CD4-positive, alpha-beta T cell treated with Interleukin-4 for 1 hour (primary cell): Measurements from ENCODE around the gene ZNRF3.

ENCODE experiments used
- DNase-seq, 2 donors: peaks; one replicate each; pipeline ENCODE4 v3.0.0-alpha.2; 2020 to 2022

ZNRF3 gene

DNA sequence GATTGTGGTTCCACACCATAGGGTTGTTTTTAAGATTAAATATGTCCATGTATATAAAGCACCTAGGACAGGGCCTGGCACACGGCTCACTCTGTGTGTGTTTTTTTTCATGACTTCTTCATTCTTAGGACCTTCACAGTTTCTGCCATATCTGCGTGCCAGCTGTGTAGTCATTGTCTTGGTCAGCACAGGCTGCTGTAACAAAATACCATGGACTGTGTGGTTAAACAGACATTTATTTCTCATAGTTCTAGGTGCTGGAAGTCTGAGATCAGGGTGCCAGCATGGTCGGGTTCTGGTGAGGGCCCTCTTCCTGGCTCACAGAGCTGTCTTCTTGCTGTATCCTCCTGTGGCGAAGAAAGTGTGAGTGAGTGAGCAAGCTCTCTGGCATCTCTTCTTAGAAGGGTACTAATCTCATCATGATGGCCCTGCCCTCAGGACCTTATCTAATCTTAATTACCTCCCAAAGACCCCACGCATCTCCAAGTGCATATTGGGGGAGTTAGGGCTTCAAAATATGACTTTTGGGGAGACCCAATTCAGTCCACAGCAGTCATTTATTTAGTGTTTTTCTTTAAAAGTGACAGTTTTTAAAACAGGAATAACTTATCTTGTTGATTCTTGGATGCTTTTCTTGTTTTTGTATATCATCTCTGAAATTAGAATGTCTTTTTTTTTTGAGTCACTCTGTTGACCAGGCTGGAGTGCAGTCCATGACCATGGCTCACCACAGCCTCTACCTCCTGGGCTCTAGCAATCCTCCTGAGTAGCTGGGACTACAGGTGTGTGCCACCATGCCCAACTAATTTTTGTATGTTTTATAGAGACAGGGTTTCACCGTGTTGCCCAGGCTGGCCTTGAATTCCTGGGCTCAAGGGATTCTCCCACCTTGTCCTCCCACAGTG is 70.9 kb downstream of the ZNRF3 start:
- no peak for DNase-seq

DNA sequence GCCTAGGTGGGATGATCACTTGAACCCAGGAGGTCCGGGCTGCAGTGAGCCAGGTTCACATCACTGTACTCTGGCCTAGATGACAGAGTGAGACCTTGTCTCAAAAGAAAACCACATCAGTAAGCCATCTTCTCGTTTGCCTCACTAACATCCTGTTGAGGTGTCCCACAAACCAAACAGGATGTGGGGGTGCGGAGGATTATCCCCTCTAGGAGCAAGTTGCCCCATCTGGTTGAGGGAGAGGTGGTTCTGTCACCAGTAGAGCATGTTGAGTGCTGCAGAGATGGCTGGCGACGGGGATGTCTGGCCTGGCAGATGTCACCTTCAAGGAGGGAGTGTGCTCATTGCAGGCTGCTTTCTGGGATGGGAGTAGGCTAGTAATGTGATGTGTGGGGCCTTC is 72.4 kb downstream of the ZNRF3 start:
- DNase-seq = peak; percentile 73 to 74

DNA sequence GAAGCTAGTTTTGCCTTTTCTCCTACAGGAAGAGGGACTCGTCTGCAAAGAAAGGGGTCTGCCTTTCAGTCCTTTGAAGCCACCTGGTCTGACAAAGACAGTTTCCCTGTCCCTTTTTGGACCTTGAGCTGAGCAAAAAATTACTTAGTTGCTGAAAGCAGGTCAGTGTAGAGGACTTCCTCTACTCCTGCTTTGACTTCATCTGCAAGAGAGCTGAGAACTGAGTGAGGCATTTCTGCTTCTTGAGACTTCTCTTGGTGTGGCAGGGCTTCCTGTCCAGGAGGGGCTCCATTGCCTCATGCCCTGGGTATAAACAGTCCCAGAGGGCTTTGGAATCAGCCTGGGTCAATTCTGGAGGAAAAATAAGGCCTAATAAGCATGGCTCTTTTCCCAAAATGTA is 73.1 kb downstream of the ZNRF3 start:
- DNase-seq = no peak

DNA sequence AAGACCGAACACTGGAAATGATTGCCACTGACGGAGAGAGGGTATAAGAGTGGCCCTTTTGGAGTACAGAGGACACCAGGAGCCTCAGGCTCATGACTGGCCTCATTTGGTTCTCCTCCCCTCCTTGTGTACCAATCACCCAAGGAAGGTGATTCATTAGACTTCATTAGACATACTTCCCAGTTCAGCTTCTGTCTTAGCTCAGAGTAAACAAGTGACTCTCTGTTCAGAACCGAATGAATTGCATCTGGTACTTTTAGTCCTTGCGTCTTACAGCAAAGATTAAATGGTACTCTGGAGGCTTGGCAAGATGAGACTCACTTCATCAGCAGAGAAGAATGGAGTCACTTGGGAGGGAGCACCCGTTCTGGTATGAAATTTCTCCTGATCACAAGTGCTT is 75.2 kb downstream of the ZNRF3 start:
- no peak for DNase-seq

DNA sequence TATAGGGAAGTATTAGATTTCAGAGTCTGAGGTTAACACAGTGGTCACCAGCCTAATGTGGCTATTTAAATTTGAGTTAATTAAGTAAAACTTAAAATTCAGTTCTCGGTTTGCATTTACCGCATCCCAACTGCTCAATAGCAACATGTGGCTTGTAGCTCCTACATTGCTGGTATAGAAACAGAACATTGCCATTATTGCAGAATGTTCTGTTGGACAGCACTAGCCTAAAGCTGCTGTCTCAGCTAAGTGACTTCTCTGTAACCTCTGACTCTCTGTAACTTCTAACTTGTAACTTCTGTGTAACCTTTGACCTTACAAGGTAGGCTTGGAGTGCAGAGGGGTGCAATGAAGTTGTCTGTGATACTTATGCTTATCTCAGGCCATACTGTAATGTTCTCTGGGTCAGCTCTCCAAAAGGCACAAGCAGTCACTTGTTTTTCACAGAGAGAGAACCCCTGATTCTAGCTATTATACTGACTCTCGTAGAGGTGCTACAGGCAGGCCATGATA is 78.7 kb downstream of the ZNRF3 start:
- no peak for DNase-seq

DNA sequence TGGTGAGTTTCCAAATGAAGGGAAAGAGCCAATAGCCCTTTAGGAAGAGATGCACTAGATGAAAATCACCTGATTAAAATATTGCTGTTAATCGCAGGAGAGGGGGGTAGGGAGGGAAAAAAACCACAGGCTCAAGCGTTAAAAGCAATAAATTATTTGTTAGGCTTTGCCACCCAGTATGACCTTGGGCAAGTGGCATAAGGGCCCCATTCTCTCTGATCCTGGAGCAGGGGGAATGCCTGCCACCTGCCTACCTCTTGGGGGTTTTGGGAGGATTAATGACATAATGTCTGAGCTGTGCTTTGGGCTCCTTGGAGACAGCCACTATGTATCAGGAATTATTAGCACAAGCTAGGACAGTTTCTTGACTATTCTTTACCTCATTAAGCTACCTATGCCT is 80.0 kb downstream of the ZNRF3 start:
- no peak for DNase-seq

DNA sequence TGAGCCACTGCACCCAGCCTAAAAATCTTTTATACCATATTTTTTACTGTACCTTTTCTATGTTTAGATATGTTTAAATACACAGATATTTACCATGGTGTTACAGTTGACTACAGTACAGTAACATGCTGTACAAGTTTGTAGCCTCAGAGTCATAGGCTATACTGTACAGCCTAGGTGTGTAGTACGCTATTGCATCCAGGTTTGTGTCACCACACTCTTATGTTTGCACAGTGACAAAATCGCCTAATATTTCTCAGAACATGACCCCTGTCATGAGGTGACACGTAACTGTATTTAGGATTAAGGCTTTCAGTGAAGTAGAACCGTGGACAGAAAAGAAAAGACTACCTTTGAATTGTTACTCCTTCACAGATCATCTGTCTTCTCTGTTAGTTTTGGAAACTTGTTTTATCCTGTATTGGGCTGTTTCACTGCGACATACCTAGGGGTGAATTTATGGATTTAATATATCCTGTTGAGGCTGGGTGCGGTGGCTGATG is 83.8 kb downstream of the ZNRF3 start:
- no peak for DNase-seq

DNA sequence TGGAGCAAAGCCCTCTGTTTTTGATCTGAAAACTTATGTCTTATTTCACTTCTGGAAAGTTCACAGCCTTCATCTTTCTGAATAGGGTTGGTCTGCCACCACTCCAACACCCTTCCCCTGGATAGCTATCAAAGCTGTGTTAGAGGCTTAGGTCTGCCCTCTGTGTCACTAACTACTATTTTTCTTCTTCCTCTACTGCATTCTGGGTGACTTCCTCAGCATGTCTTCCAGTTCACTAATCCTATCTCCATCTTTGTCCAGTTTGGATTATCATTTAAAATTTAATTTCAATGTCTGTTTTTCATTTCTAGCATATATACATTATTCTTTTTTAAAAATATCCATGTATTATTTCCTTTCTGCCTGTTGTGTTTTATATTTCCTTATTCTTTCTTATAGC is 84.6 kb downstream of the ZNRF3 start:
- no peak for DNase-seq

DNA sequence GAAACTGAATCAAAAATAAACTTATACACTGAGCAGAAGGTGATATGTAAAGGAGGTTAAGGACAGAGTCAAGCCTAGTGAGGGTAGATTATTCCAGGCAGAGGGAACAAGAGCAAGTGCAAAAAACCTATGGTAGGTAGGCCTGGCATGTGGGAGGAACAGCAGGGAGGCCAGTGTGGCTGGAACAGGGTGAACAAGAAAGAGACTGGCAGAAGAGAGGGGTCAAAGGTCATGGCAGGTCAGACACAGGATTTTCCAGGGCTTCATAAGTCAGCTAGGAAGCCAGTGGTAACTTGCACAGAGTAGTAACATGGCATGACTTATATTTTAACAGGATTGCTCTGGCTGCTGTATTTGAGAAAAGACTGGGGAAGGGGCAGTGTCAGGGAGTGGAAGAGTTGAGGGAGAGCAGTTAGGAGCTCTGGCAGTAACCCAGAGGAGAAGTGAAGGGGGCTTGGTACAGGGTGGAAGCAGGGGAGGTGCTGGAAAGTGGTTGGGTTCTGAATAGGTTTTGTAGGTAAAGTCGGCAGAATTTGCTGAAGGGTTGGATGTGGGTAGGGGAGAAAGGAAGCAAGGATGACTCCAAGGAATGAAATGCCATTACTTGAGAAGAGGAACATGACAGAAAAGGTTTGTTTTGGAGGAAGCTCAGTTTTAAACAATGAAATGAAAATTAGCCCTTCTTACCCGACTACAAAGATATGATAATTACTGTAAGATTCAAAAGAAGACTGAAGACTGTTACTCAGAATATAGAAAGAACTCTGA is 86.2 kb downstream of the ZNRF3 start:
- no peak for DNase-seq

DNA sequence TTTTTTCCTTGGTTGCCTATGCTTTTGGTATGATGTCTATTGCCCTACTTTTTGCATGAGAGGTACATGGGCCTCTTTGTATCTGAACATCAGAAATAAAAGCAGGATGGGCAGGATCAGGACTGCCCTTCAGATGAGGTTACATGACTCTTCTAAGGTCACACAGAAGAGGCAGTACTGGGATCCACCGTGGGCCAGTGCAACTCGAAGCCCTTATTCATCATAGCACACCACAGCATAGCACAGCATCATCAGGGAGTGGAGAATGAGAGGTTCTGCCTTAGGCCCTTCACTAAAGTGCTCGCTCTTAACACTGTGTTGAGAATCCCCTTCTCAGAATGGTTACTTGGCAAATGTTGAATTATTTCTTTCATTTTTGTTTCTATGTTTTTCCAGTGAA is 90.0 kb downstream of the ZNRF3 start:
- no peak for DNase-seq

DNA sequence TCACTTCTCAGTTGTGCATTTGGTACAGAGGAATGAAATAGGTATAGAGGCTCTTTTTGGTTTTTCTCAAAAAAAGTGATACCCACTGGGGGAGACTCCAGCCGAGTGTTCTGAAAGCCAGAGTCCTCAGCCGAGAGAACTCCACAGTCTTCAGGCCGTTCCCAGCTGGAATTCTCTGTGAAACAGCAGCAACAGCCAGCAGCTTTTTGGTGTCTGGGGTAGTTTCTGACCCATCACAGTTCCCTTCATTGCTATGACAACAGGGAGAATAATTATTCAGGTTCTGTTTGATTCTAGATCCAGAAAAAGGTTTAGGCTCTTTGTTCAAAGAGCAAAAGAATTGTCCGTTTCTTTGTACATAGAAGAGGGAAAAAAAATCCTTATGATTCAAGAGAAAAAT is 93.7 kb downstream of the ZNRF3 start:
- no peak for DNase-seq

DNA sequence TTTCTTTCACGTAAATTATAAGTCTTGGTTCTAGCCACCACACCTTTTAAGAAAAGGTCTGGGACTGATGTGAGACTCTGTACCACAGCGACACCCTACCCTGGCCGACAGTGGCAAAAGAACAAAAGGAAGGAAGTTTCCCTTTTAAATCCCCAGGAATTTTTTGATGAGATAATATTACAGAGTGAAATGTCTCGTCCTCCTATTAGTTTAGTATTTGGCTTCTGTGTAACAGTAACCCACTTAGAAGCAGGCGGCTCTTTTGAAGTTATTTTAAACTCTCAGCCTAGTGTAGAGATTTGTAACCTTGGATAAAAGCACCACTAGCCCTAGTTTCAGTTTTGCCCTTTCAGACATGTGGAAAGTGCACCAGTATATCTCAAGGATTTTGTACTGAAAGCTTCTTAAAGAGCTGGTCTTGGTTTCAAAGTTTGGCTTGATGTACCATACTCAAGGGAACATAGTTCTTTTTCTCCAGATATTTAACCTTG is 94.2 kb downstream of the ZNRF3 start:
- no peak for DNase-seq

DNA sequence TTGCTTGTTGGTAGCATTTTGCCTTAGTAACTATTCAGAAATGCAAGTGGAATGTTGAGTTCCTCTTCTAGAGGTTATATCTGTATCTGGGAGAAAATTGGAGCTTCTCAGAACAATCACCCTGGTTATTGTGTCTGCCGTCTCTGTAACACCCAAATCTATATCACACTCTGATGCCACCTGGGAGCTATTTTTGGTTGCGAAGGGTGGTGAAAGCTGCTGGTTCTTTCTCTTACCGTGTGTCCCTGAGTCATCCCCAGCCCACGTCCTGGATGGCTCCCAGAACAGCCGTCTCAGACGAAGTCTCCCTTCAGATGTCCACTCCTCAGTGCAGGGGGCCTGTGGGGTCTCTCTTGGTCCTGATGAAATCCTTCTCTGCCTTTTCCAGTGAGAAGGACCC is 94.8 kb downstream of the ZNRF3 start:
- DNase-seq = no peak

DNA sequence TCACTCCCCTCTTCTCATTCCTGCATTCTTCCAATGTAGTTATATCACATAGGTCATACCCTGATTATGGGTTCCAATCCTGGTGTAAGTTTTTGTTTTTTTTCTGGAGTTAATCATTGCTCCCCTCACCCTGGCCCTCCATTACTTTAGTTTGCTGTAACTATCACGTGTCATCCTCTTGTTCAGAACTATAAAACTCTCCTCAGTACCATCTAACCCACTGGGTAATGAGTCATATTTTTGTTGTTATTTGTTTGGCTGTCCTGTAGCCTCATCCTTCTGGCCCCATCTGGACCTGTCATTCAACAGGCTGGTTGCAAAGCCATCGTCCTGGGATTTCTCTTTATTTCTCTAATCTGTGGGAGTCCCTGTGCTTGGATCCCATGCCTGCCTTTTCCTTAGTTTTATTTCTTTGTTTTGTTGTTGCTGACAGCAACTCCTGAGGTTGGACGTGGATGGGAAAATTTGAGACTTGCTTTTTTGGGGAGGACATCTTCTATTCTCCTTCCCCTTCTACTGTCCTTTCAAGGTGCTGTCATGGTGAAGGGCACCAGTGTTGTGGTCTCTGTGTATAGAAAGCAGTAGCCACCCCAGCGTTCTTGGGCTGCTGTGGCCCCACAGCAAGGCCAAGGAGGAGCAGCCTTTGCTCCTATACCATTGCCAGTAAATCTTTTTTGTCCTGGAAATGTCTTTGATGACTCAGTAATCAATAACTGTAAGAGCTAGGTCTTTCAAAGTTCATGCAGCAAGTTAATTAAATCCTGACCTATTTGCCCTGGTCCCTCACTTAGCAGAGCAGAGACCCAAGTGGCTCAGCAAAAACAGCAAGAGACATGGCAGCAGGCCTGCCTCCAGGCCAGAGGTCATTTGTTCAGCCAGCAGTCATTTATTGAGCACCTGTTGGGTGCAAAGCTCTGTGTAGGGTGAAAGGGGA is 95.8 kb downstream of the ZNRF3 start:
- no peak for DNase-seq

DNA sequence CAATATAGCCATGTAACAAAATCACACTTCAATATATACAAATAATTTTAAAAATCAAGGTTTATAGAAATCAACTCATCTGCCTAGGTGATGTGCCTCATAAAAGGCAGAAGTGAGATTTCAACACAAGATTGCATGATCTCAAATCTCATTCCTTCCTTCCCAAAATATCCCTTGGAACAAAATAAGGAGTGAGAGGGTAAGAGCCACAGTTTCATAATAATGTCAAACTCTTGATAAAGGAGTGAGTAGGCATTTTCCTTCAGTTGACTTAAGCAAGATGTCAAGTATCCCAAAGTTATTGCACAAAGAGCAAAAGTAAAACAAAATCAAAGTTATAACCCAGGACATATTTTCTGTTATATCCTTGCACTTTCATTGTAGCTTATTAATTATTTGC is 97.0 kb downstream of the ZNRF3 start:
- DNase-seq = no peak

DNA sequence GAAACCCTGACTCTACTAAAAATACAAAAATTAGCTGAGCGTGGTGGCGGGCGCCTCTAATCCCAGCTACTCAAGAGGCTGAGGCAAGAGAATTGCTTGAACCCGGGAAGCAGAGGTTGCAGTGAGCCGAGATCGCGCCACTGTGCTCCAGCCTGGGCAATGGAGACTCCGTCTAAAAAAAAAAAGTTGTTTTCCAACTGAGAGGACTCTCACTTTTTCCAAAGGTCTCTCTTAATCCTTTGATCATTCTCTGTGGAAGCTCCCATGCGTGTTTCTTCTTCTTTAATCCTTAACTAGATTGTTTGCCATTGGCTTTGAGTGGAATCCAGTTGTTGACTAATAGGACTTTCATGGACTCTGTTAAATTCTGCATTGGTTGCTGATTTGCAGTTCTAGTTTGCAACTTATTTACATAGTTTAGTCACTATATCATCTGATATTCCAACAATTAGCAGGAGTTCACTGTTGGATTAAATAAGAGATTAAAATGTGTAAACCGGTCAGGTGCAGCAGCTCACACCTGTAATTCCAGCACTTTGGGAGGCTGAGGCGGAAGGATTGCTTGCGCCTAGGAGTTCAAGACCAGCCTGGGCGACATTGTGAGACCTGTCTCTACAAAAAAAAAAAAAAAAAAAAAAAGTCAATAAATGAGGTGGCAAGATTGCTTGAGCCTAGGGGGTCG is 98.6 kb downstream of the ZNRF3 start:
- DNase-seq = no peak

DNA sequence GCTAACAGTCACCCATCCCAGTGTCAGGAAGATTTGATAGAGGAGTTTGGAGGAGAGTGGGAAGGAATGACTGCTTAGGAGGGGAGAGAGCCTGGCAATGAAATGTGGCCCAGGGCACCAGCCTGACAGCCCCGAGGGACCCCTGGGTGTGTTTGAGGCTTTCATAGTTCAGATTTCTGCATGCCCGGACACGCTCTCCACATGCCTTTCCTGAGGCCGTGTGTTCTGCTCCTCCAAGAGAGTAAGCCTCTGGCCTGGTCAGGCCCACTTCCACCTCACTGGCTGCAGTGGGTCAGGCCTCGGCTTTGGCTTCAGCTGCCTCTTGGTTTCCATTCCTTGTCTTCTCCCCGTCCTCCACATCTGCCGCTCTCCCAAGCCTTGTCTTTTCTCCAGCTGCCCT is 99.8 kb downstream of the ZNRF3 start:
- DNase-seq = no peak

DNA sequence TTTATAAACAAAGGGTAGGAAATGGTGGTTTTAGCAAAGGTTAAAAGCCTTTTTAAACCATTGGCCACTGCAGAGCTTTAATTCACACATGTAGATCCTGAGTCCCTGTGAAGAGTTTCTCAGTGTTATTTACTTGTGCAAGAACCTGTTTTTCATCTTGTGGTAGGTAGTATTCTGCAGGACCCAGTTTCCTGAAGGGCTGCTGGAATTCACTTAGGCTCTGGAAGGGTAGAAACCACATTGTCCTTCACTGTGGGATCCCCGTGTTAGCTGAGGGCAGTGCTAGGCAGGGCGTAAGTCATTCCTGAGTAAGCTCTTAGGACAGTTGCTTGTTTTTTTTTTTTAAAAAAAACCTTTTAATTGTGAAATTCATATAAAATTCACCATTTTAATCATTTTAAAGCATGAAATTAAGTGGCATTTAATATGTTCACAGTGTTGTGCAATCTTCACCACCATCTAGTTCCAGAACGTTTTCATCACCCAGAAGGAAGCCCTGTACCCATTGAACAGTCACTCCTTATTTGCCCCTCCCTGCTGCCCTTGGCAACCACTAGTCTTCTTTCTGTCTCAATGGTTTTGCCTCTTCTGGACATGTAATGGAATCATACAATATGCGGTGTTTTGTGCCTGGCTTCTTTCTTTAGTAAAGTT is 100.5 kb downstream of the ZNRF3 start:
- no peak for DNase-seq

DNA sequence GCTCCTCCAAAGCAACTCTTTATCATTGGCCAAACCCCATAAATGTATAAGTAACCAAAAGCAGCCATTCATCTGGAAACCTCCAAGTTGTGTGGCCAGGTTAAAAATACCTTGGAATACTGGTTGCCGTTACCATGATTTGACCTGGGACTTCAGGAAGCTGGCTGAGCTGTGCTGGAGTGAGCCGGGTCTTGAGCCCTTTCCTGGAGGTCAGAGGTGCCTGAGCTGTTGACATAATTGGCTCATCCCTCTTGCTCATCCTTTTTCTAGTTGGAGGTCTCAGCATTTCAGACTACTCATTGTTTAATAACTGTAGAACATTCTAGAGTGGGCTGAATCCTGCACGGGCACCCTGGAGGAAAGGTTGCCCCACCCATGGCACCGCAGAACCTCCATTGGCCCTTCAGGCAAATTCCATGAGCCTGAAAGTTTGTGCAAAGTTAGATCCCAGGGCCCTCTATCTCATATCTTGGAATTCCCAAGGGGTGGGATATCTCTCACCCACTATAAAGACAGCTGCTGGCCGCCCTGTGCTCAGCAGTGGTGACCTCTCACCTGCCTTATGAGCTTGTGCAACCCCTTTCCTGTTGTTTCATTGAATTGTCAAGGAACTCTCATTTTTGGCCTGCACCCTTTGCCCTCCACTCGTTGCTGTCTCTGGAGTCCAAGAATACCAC is 101.2 kb downstream of the ZNRF3 start:
- no peak for DNase-seq

DNA sequence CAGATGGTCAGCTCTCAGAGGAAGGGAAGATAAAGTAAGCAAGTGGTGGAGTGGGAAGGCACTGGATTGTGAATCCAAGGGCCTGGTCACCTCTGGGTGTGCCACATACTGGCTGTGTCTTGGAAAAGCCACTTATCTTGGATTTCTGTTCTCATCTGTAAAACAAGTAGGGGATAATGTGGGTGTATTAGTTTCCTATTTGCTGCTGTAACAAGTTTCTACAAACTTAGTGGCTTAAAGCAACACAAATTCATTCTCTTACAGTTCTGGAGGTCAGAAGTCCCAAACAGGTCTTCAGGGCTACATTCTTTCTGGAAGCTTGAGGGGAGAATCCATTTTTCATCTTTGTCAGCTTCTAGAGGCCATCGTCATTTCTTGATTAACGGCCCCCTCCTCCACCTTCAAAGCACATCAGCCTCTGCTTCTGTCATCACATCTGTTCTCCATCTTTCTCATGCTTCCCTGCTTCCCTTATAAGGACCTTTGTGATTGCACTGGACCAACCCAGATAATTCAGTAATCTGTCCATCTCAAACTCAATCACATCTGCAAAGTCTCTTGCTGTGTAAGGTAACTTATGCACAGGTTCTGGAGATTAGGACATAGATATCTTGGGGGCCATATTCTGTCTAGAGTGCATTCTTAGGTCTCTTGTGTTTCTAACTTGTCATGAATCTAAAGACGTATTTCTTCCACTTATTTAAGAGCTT is 102.4 kb downstream of the ZNRF3 start:
- no peak for DNase-seq
